Stimulated activated naive CD8-positive, alpha-beta T cell treated with anti-CD3 and anti-CD28 coated beads, Interleukin-15, Interleukin-2, amounts not matched to agents 100 U/mL and 50 U/mL, for 24 hours (primary cell): ENCODE data around the gene UQCC5.

ENCODE experiments used
- ATAC-seq: fragments of 150-1000 bp; cut with Tn5 transposase; one replicate; pipeline ENCODE4 v1.10.0; 2021
- DNase-seq: peaks from one replicate; pipeline ENCODE4 v3.0.0; 2021

Gene UQCC5

GRCh38 chr3:52570076-52570475, 33.7 kb downstream of the UQCC5 start:
- ATAC-seq (no peak), DNase-seq (no peak)

- ATAC-seq (no peak), DNase-seq (no peak)
These were observed 35.8 kb downstream of the UQCC5 start for GRCh38 chr3:52572221-52572620.

- DNase-seq (no peak), ATAC-seq (no peak)
These were observed 37.9 kb downstream of the UQCC5 start for GRCh38 chr3:52574056-52574965.
